Activated T-cell treated with anti-CD3 and anti-CD28 coated beads, Interleukin-2, amount 50 U/mL, for 72 hours (primary cell): ENCODE results near the gene APOC4. TPM values are rescaled to one million over a fixed set of nuclear protein-coding genes. Genes with fewer than 3 reads are reported as not detected.
"Not testable (repeated sequence)": the region's sequence is repeated elsewhere in the genome, so short reads cannot be mapped to it uniquely, and the experiment has no call there.

Experiments used
- ATAC-seq, 2 donors: fragments of 150-1000 bp; cut with Tn5 transposase; replicated peaks in 1 of 2; 2 replicates each; pipeline ENCODE4 v1.10.0; 2021; ENCODE audit warnings: moderate library complexity in 2 of 2, mild to moderate bottlenecking in 1 of 2
- DNase-seq, 2 donors: peaks; one replicate each; pipeline ENCODE4 v3.0.0; 2021 to 2022; ENCODE audit warnings: mixed read lengths in 1 of 2
- H3K27ac Mint-ChIP-seq: one replicate; pipeline ENCODE4 v1.8.0; 2022; ENCODE audit warnings: mild to moderate bottlenecking, moderate library complexity, mixed read lengths
- H3K27me3 Mint-ChIP-seq: one replicate; pipeline ENCODE4 v1.8.0; 2022; ENCODE audit warnings: low read depth, mixed read lengths
- H3K36me3 Mint-ChIP-seq, 2 donors: one replicate each; pipeline ENCODE4 v1.8.0; 2022; ENCODE audit warnings: mixed read lengths in 2 of 2, mild to moderate bottlenecking in 1 of 2; ENCODE audit not compliant: insufficient read depth in 2 of 2
- H3K4me1 Mint-ChIP-seq: one replicate; pipeline ENCODE4 v1.8.0; 2022; ENCODE audit warnings: low read depth, mixed read lengths
- H3K4me3 Mint-ChIP-seq, 2 donors: one replicate each; pipeline ENCODE4 v1.8.0; 2022; ENCODE audit warnings: mild to moderate bottlenecking in 2 of 2, mixed read lengths in 2 of 2, moderate library complexity in 2 of 2
- H3K9me3 Mint-ChIP-seq, 2 donors: one replicate each; pipeline ENCODE4 v1.8.0; 2022; ENCODE audit warnings: mixed read lengths in 2 of 2
- total RNA-seq, 2 donors: library from RNA; stranded (reverse); gene quantifications; one replicate each; pipeline ENCODE4 v1.2.3, GENCODE V29; 2022

Gene APOC4
- total RNA-seq, 2 donors from 2014 or later = not detected

DNA sequence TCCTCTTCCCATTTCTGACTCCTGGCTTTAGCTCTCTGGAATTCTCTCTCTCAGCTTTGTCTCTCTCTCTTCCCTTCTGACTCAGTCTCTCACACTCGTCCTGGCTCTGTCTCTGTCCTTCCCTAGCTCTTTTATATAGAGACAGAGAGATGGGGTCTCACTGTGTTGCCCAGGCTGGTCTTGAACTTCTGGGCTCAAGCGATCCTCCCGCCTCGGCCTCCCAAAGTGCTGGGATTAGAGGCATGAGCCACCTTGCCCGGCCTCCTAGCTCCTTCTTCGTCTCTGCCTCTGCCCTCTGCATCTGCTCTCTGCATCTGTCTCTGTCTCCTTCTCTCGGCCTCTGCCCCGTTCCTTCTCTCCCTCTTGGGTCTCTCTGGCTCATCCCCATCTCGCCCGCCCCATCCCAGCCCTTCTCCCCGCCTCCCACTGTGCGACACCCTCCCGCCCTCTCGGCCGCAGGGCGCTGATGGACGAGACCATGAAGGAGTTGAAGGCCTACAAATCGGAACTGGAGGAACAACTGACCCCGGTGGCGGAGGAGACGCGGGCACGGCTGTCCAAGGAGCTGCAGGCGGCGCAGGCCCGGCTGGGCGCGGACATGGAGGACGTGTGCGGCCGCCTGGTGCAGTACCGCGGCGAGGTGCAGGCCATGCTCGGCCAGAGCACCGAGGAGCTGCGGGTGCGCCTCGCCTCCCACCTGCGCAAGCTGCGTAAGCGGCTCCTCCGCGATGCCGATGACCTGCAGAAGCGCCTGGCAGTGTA is 33.8 kb upstream of the APOC4 start:
- no peak for ATAC-seq
- no peak for DNase-seq
- Mint-ChIP-seq H3K4me1 (peaks cover 17% of the 10 kb centered on the region), H3K27ac (no peak overlapping the region), H3K27me3 (peaks cover 29% of the 10 kb centered on the region), H3K36me3 (no peaks in the 10 kb centered on the region), H3K4me3 (no peak overlapping the region), H3K9me3 (no peaks in the 10 kb centered on the region)

DNA sequence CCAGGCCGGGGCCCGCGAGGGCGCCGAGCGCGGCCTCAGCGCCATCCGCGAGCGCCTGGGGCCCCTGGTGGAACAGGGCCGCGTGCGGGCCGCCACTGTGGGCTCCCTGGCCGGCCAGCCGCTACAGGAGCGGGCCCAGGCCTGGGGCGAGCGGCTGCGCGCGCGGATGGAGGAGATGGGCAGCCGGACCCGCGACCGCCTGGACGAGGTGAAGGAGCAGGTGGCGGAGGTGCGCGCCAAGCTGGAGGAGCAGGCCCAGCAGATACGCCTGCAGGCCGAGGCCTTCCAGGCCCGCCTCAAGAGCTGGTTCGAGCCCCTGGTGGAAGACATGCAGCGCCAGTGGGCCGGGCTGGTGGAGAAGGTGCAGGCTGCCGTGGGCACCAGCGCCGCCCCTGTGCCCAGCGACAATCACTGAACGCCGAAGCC is 33.2 kb upstream of the APOC4 start:
- peaks cover 35% of the 10 kb centered on the region for H3K27me3 Mint-ChIP-seq
- peaks cover 20% of the 10 kb centered on the region for H3K4me1 Mint-ChIP-seq
- no peak overlapping the region for H3K27ac Mint-ChIP-seq
- DNase-seq (no peak), ATAC-seq (no peak)
- H3K4me3 Mint-ChIP-seq = no peak overlapping the region
- H3K36me3 Mint-ChIP-seq = no peaks in the 10 kb centered on the region
- H3K9me3 Mint-ChIP-seq = no peaks in the 10 kb centered on the region

DNA sequence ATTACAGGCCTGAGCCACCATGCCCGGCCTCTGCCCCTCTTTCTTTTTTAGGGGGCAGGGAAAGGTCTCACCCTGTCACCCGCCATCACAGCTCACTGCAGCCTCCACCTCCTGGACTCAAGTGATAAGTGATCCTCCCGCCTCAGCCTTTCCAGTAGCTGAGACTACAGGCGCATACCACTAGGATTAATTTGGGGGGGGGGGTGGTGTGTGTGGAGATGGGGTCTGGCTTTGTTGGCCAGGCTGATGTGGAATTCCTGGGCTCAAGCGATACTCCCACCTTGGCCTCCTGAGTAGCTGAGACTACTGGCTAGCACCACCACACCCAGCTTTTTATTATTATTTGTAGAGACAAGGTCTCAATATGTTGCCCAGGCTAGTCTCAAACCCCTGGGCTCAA is 32.3 kb upstream of the APOC4 start:
- DNase-seq = no peak
- no peak overlapping the region for H3K4me3 Mint-ChIP-seq
- ATAC-seq = no peak
- peaks cover 29% of the 10 kb centered on the region for H3K4me1 Mint-ChIP-seq
- H3K36me3 Mint-ChIP-seq = peaks cover 0 to under 1% of the 10 kb centered on the region in 2 donors
- peaks cover 44% of the 10 kb centered on the region for H3K27me3 Mint-ChIP-seq
- no peaks in the 10 kb centered on the region for H3K9me3 Mint-ChIP-seq
- H3K27ac Mint-ChIP-seq = peak overlapping the region; percentile 69

DNA sequence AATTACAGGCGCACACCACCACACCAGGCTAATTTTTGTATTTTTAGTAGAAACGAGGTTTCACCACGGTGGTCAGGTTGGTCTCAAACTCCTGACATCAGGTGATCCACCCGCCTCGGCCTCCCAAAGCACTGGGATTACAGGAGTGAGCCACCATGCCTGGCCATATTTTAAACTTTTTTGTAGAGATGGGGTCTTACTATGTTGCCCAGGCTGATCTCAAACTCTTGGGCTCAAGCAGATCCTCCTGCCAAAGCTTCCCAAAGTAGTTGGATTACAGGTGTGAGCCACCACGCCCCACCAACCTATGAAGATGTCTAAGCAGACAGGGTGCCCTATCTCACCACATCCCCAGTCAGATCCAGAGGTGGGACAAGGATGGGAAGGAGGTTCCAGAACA is 30.1 kb upstream of the APOC4 start:
- H3K27me3 Mint-ChIP-seq = peaks cover 34% of the 10 kb centered on the region
- H3K4me3 Mint-ChIP-seq, H3K9me3 Mint-ChIP-seq, H3K27ac Mint-ChIP-seq, H3K36me3 Mint-ChIP-seq, DNase-seq, ATAC-seq: not testable (repeated sequence)
- H3K4me1 Mint-ChIP-seq = peaks cover 20% of the 10 kb centered on the region

DNA sequence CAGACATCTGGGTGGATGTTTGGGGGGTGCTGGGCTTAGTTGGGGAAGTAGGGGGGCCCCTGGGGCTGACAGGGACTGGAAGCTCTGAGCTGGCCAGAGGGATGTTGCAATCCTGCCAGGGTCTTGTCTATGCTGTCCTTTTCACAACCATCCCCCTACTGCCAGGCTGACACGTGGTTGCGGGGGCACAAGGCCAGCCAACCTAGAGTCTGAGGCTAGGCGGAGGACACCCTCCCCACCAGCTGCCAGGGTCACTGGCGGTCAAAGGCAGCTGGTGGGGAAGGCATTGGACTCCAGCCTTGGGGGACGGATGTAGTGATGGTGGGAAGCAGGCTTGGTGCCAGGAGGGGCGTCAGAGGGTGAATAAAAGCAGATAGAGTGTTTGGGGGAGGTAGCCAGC is 29.2 kb upstream of the APOC4 start:
- ATAC-seq = no peak

DNA sequence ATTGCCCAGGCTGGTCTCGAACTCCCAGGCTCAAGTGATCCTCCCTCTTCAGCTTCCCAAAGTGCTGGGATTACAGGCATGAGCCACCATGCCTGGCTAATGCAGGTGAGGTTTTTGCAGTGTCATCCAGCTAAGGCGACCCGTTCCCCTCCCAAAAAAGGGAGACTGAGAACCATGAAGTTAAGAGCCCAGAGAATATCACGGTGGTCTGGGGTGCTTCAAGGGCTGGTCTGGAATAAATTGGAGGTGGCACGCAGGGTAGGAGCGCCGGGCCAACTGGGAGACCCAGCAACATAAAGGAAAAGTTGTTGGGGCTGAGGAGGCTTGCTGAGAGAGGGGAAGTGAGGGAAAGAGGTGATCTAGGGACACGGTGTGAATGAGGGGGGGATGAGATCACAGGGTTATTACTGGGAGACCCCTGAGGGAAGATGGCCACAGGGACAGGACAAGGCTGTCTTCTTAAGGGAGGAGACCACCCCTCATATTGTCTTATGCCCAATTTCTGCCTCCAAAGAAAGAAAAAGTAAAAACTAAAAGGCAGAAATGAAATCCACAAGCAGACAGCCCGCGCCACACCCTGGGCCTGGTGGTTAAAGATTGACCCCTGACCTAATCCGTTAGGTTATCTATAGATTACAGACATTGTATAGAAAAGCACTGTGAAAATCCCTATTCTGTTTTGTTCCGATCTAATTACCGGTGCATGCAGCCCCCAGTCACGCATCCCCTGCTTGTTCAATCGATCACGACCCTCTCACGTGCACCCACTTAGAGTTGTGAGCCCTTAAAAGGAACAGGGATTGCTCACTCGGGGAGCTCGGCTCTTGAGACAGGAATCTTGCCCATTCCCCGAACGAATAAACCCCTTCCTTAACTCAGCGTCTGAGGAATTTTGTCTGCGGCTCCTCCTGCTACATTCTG is 28.3 kb upstream of the APOC4 start:
- not testable (repeated sequence) for H3K36me3 Mint-ChIP-seq, DNase-seq, ATAC-seq, H3K9me3 Mint-ChIP-seq, H3K27ac Mint-ChIP-seq
- Mint-ChIP-seq H3K4me3 (peak overlapping the region; percentile 98 to 99), H3K27me3 (peaks cover 31% of the 10 kb centered on the region), H3K4me1 (peaks cover 19% of the 10 kb centered on the region)

More for the DNA sequence above, 29.2 kb upstream of the APOC4 start:
- Mint-ChIP-seq H3K4me1 (peaks cover 19% of the 10 kb centered on the region), H3K9me3 (no peaks in the 10 kb centered on the region), H3K27ac (no peak overlapping the region), H3K27me3 (peaks cover 31% of the 10 kb centered on the region), H3K4me3 (peak overlapping the region in 1 of 2 donors; percentile 47), H3K36me3 (peaks cover 0 to 2% of the 10 kb centered on the region in 2 donors)
- DNase-seq = no peak

DNA sequence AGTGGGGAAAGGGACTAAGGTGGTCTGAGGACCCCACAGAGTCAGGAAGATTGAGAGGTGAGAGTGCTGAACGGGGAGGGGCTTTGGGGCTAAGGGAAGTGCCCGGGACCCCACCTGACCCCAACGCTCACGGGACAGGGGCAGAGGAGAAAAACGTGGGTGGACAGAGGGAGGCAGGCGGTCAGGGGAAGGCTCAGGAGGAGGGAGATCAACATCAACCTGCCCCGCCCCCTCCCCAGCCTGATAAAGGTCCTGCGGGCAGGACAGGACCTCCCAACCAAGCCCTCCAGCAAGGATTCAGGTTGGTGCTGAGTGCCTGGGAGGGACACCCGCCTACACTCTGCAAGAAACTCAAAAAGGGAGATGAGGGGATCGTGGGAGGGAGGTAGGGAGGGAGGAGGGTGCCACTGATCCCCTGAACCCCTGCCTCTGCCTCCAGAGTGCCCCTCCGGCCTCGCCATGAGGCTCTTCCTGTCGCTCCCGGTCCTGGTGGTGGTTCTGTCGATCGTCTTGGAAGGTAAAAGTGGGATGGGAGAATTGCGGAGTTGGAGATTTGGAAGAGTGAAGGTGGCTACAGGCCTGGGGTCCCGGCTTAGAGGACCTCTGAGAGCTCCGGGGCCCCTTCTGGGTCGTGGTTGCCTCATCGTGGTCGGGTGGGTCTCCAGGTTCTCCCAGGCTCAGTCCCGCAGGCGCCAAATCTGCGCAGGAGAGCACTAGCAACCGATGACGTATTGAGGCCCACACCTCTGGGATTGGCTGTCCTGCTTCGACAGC is 27.4 kb upstream of the APOC4 start, which contains the start of gene APOC1:
Gene APOC1 (plus strand): TSS at position 176 of the 774 bp plus-strand sequence. CDS start 284 bp downstream, at position 460.
- H3K9me3 Mint-ChIP-seq, H3K36me3 Mint-ChIP-seq: not testable (repeated sequence)
- ATAC-seq = peak; percentile 98 to 99
- Mint-ChIP-seq H3K4me3 (peak within 1 kb of the TSS; percentile 98 to 99), H3K27me3 (peaks cover 31% of the 10 kb centered on the region), H3K27ac (peak within 1 kb of the TSS; percentile 93), H3K4me1 (peaks cover 19% of the 10 kb centered on the region)
- DNase-seq = peak; percentile 80 to 82

DNA sequence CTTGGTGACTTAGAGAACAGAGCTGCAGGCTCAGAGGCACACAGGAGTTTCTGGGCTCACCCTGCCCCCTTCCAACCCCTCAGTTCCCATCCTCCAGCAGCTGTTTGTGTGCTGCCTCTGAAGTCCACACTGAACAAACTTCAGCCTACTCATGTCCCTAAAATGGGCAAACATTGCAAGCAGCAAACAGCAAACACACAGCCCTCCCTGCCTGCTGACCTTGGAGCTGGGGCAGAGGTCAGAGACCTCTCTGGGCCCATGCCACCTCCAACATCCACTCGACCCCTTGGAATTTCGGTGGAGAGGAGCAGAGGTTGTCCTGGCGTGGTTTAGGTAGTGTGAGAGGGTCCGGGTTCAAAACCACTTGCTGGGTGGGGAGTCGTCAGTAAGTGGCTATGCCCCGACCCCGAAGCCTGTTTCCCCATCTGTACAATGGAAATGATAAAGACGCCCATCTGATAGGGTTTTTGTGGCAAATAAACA is 17.8 kb upstream of the APOC4 start:
- peaks cover 13% of the 10 kb centered on the region for H3K4me1 Mint-ChIP-seq
- no peak overlapping the region for H3K27ac Mint-ChIP-seq
- no peaks in the 10 kb centered on the region for H3K9me3 Mint-ChIP-seq
- peaks cover 24% of the 10 kb centered on the region for H3K27me3 Mint-ChIP-seq
- no peak overlapping the region for H3K4me3 Mint-ChIP-seq
- DNase-seq (no peak), ATAC-seq (no peak)
- H3K36me3 Mint-ChIP-seq = no peaks in the 10 kb centered on the region

DNA sequence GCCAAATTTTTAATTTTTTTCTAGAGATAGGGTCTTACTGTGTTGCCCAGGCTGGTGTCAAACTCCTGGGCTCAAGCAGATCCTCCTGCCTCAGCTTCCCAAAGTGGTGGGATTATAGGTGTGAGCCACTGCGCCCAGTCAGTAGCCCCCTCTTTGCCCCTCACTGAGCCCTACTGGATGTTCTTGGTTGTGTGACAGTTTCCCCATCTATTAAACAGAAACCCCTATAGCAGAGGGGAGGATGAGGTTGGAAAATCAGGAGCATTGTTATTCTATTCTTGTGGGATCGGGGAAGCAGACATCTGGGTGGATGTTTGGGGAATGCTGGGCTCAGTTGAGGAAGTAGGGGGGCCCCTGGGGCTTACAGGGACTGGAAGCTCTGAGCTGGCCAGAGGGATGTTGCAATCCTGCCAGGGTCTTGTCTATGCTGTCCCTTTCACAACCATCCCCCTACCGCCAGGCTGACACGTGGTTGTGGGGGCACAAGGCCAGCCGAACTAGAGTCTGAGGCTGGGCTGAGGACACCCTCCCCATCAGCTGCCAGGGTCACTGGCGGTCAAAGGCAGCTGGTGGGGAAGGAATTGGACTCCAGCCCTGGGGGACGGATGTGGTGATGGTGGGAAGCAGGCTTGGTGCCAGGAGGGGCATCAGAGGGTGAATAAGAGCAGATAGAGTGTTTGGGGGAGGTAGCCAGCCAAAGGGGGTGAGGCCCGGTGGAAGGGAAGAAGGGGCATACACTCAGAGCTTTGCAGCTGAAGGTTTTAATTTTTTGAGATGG is 16.7 kb upstream of the APOC4 start:
- H3K36me3 Mint-ChIP-seq = no peaks in the 10 kb centered on the region
- peaks cover 13% of the 10 kb centered on the region for H3K4me1 Mint-ChIP-seq
- H3K9me3 Mint-ChIP-seq = no peaks in the 10 kb centered on the region
- H3K27me3 Mint-ChIP-seq = peaks cover 24% of the 10 kb centered on the region
- H3K27ac Mint-ChIP-seq = no peak overlapping the region
- no peak overlapping the region for H3K4me3 Mint-ChIP-seq
- DNase-seq = no peak
- ATAC-seq = no peak

DNA sequence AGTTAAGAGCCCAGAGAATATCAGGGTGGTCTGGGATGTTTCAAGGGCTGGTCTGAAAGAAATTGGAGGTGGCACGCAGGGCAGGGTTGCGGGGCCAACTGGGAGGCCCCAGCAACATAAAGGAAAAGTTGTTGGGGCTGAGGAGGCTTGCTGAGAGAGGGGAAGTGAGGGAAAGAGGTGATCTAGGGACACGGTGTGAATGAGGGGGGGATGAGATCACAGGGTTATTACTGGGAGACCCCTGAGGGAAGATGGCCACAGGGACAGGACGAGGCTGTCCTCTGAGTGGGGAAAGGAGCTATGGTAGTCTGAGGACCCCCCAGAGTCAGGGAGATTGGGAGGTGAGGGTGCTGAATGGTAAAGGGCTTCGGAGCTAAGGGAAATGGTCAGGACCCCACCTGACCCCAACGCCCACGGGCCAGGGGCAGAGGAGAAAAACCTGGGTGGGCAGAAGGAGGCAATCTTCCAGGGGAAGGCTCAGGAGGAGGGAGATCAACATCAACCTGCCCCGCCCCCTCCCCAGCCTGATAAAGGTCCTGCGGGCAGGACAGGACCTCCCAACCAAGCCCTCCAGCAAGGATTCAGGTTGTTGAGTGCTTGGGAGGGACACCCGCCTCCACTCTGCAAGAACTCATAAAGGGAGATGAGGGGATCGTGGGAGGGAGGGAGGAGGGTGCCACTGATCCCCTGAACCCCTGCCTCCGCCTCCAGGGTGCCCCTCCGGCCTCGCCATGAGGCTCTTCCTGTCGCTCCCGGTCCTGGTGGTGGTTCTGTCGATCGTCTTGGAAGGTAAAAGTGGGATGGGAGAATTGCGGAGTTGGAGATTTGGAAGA is 15.6 kb upstream of the APOC4 start:
- peak; percentile 7 to 19 for ATAC-seq
- not testable (repeated sequence) for H3K9me3 Mint-ChIP-seq, H3K27ac Mint-ChIP-seq, H3K36me3 Mint-ChIP-seq, DNase-seq
- H3K4me3 Mint-ChIP-seq = peak overlapping the region; percentile 71 to 81
- peaks cover 24% of the 10 kb centered on the region for H3K27me3 Mint-ChIP-seq
- peaks cover 13% of the 10 kb centered on the region for H3K4me1 Mint-ChIP-seq

DNA sequence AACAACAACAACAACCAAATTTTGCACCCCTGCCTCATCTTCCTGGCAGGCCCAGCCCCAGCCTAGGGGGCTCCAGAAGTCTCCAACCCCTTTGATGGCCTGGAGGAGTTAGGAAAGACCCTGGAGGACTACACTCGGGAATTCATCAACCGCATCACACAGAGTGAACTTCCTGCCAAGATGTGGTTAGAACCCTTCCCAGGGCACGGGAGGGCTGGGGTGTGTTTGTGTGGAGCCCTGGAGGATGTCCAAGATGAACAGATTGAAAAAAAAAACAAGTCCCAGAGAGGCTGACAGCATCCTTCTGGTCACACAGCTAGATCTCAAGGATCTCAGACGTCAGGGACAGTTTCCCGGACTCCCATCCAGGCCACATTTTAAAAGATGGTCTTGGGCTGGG is 14.3 kb upstream of the APOC4 start:
- no peak for DNase-seq
- Mint-ChIP-seq H3K27ac (no peak overlapping the region), H3K9me3 (no peaks in the 10 kb centered on the region), H3K4me3 (no peak overlapping the region), H3K27me3 (peaks cover 24% of the 10 kb centered on the region), H3K36me3 (no peaks in the 10 kb centered on the region), H3K4me1 (peaks cover 13% of the 10 kb centered on the region)
- no peak for ATAC-seq
